ENCODE data around the gene ZFP3. TPM values are rescaled to one million over a fixed set of nuclear protein-coding genes. Genes with fewer than 3 reads are reported as not detected.

ZFP3 gene
- total and polyA plus RNA-seq, 2 donors from 2014 or later: 3.4 to 10.0 TPM

GRCh38 chr17:5032865-5033264 lies 45.4 kb upstream of the ZFP3 start:
- Histone ChIP-seq H3K36me3 (ENCODE audit: control insufficient read depth in 2 of 3, insufficient read depth in 3 of 3, low read length in 3 of 3) (no peaks in the 10 kb centered on the region), H3K27me3 (ENCODE audit: control insufficient read depth, insufficient read depth, low read length) (no peaks in the 10 kb centered on the region), H3K9me3 (ENCODE audit: control insufficient read depth in 2 of 3, insufficient read depth in 1 of 3, low read length in 3 of 3) (no peaks in the 10 kb centered on the region), H3K27ac (ENCODE audit: low read depth in 2 of 2, low read length in 2 of 2) (no peak overlapping the region), H3K4me3 (ENCODE audit: low read length in 3 of 3) (no peak overlapping the region), H3K4me1 (ENCODE audit: control insufficient read depth in 2 of 3, insufficient read depth in 2 of 3, low read depth in 1 of 3, low read length in 3 of 3) (no peaks in the 10 kb centered on the region), H3K9ac (ENCODE audit: low read length in 3 of 3) (no peak overlapping the region)
- TF ChIP-seq CTCF (IDR thresholded peaks at IDR 0.05; ENCODE audit: borderline replicate concordance, extremely low read depth, insufficient read depth): no peak
- intact Hi-C loops (cut with DNase I): no loop called here
- DNase-seq (no peak), FAIRE-seq (no peak)

- no peak for TF ChIP-seq CTCF (IDR thresholded peaks at IDR 0.05; ENCODE audit: borderline replicate concordance, extremely low read depth, insufficient read depth)
- Histone ChIP-seq H3K9ac (ENCODE audit: low read length in 3 of 3) (no peak overlapping the region), H3K27ac (ENCODE audit: low read depth in 2 of 2, low read length in 2 of 2) (no peak overlapping the region), H3K4me3 (ENCODE audit: low read length in 3 of 3) (no peak overlapping the region), H3K27me3 (ENCODE audit: control insufficient read depth, insufficient read depth, low read length) (no peaks in the 10 kb centered on the region), H3K36me3 (ENCODE audit: control insufficient read depth in 2 of 3, insufficient read depth in 3 of 3, low read length in 3 of 3) (no peaks in the 10 kb centered on the region), H3K9me3 (ENCODE audit: control insufficient read depth in 2 of 3, insufficient read depth in 1 of 3, low read length in 3 of 3) (no peaks in the 10 kb centered on the region), H3K4me1 (ENCODE audit: control insufficient read depth in 2 of 3, insufficient read depth in 2 of 3, low read depth in 1 of 3, low read length in 3 of 3) (no peaks in the 10 kb centered on the region)
- no peak for FAIRE-seq
- no peak for DNase-seq
- intact Hi-C loops (cut with DNase I): no loop called here
Observed at GRCh38 chr17:5033352-5034015, 44.8 kb upstream of the ZFP3 start.

- intact Hi-C loops (cut with DNase I): no loop called here
- Histone ChIP-seq H3K36me3 (ENCODE audit: control insufficient read depth in 2 of 3, insufficient read depth in 3 of 3, low read length in 3 of 3) (no peaks in the 10 kb centered on the region), H3K4me3 (ENCODE audit: low read length in 3 of 3) (no peak overlapping the region), H3K9ac (ENCODE audit: low read length in 3 of 3) (no peak overlapping the region), H3K9me3 (ENCODE audit: control insufficient read depth in 2 of 3, insufficient read depth in 1 of 3, low read length in 3 of 3) (no peaks in the 10 kb centered on the region), H3K27ac (ENCODE audit: low read depth in 2 of 2, low read length in 2 of 2) (no peak overlapping the region), H3K27me3 (ENCODE audit: control insufficient read depth, insufficient read depth, low read length) (no peaks in the 10 kb centered on the region), H3K4me1 (ENCODE audit: control insufficient read depth in 2 of 3, insufficient read depth in 2 of 3, low read depth in 1 of 3, low read length in 3 of 3) (no peaks in the 10 kb centered on the region)
- no peak for DNase-seq
- no peak for FAIRE-seq
- no peak for TF ChIP-seq CTCF (IDR thresholded peaks at IDR 0.05; ENCODE audit: borderline replicate concordance, extremely low read depth, insufficient read depth)
Observed at GRCh38 chr17:5034063-5034462, 44.2 kb upstream of the ZFP3 start.

- Histone ChIP-seq H3K27me3 (ENCODE audit: control insufficient read depth, insufficient read depth, low read length) (no peaks in the 10 kb centered on the region), H3K9ac (ENCODE audit: low read length in 3 of 3) (no peak overlapping the region), H3K4me1 (ENCODE audit: control insufficient read depth in 2 of 3, insufficient read depth in 2 of 3, low read depth in 1 of 3, low read length in 3 of 3) (no peaks in the 10 kb centered on the region), H3K9me3 (ENCODE audit: control insufficient read depth in 2 of 3, insufficient read depth in 1 of 3, low read length in 3 of 3) (no peaks in the 10 kb centered on the region), H3K4me3 (ENCODE audit: low read length in 3 of 3) (no peak overlapping the region), H3K36me3 (ENCODE audit: control insufficient read depth in 2 of 3, insufficient read depth in 3 of 3, low read length in 3 of 3) (no peaks in the 10 kb centered on the region), H3K27ac (ENCODE audit: low read depth in 2 of 2, low read length in 2 of 2) (no peak overlapping the region)
- FAIRE-seq (no peak), DNase-seq (no peak)
- TF ChIP-seq CTCF (IDR thresholded peaks at IDR 0.05; ENCODE audit: borderline replicate concordance, extremely low read depth, insufficient read depth): no peak
- intact Hi-C loops (cut with DNase I): no loop called here
Observed at GRCh38 chr17:5034651-5035050, 43.6 kb upstream of the ZFP3 start.

Measured in kidney (tissue), 14 donors.